H1 (cell line): ENCODE measurements around the gene HAGH. TPM values are rescaled to one million over a fixed set of nuclear protein-coding genes. Genes with fewer than 3 reads are reported as not detected.

Source experiments
- RAD21 ChIP-seq, 2 experiments: IDR thresholded peaks in 1 of 2; conservative IDR thresholded peaks in 1 of 2; 2 replicates each; pipeline ENCODE4 v1.6.1; 2011; ENCODE audit warnings: low read depth in 2 of 2, low read length in 2 of 2, improper control_type of control experiment in 1 of 2, inconsistent platforms in 1 of 2, mild to moderate bottlenecking in 1 of 2, moderate library complexity in 1 of 2
- polyA plus RNA-seq, 7 experiments: library from polyadenylated mRNA; depleted of rRNA in 3 of 7; stranded (reverse) in 5 of 7; unstranded in 2 of 7; fragments of >200 nt in 5 of 7; fragments of 200-250 nt in 2 of 7; gene quantifications; 1 replicate in 5 of 7; 2 replicates in 1 of 7; 4 replicates in 1 of 7; pipeline versions ENCODE4 v1.2.1 to v1.2.3, GENCODE V29; 2011 to 2013; ENCODE audit warnings: missing spikeins in 2 of 7, mixed read lengths in 2 of 7
- total RNA-seq: library from RNA; stranded (reverse); fragmentation: NEBNext Ultra II Directional; extraction: Animal tissue kit (Norgen Biotek cat#: 25700); gene quantifications from 2 replicates; pipeline ENCODE4 v1.2.1, GENCODE V29; 2021

Gene HAGH
- total and polyA plus RNA-seq, 2 of the 8 experiments (the other 6 are each of a cell fraction or from before 2014, with no cell fraction given) = 28.7 to 40.6 TPM

DNA sequence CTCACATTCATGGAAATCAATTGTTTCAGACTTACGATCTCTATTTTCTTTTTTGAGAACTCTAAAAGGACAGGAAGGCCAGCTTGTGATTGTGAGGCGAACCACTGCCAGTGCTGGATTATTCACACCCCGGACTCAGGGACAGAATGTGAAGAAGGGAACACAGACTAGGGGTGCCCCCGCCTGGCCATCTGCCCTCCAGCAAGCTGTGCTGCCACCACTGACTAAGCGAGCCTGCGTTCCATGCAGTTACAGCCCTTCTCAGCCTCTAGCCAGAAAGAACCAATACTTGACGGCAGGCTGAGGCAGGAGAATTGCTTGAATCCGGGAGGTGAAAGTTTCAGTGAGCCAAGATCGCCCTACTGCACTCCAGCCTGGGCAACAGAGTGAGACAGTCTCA, 2.8 kb downstream of the HAGH start (continued):
- peak; percentile 59 to 70 for TF ChIP-seq RAD21 (IDR thresholded peaks at IDR 0.05 in 1 of 2, conservative IDR thresholded peaks at IDR 0.05 in 1 of 2; ENCODE audit: low read depth in 2 of 2, low read length in 2 of 2)
